ENCODE data around the gene FOXJ1. TPM values are rescaled to one million over a fixed set of nuclear protein-coding genes. Genes with fewer than 3 reads are reported as not detected.

Gene FOXJ1
- total and polyA plus RNA-seq, 2 of the 13 experiments (the other 11 are each of a cell fraction or from before 2014, with no cell fraction given), result 0.98 to 1.6 TPM

- peaks cover 0 to 12% of the 10 kb centered on the region in 2 experiments; a peak in 3 of 5 replicates for H3K27me3 ChIP-seq (ENCODE audit: control insufficient read depth in 1 of 2, insufficient read depth in 2 of 2, low read length in 2 of 2)
- no peak for ATAC-seq
- no peaks in the 10 kb centered on the region for H3K79me2 ChIP-seq (ENCODE audit: insufficient read depth, low read length)
- peaks cover 25% of the 10 kb centered on the region for H3K4me1 ChIP-seq (ENCODE audit: insufficient read depth, low read length)
- no peak overlapping the region for H2AFZ ChIP-seq (ENCODE audit: low read length)
- intact Hi-C loops (cut with micrococcal nuclease; ENCODE audit: unreplicated experiment), result no loop called here
- ChIA-PET CTCF (ENCODE audit: low intra/inter-chr PET ratio, low total read pairs) (no interaction called here), POLR2A (no interaction called here)
- TF ChIP-seq ZNF10 (CRISPR knock-in tag; IDR thresholded peaks at IDR 0.05; ENCODE audit: borderline replicate concordance, low read depth), result no peak
- no peak for TF ChIP-seq FOXA1 (IDR thresholded peaks at IDR 0.05)
- TF ChIP-seq FOXA1 (CRISPR knock-in tag; IDR thresholded peaks at IDR 0.05), result no peak
- no peak for TF ChIP-seq ZNF484 (CRISPR knock-in tag; IDR thresholded peaks at IDR 0.05; ENCODE audit: borderline replicate concordance, low read depth)
- no peak for TF ChIP-seq ZNF468 (CRISPR knock-in tag; IDR thresholded peaks at IDR 0.05)
- no peak for TF ChIP-seq FOXJ3 (CRISPR knock-in tag; IDR thresholded peaks at IDR 0.05; ENCODE audit: borderline replicate concordance)
- TF ChIP-seq HES4 (CRISPR knock-in tag; IDR thresholded peaks at IDR 0.05; ENCODE audit: borderline replicate concordance), result no peak
- no peaks in the 10 kb centered on the region for H4K20me1 ChIP-seq (ENCODE audit: insufficient read depth, low read length)
- no TSS peak for BruUV-seq (replicated peaks)
- no peak overlapping the region for H3K27ac ChIP-seq (ENCODE audit: extremely low read length, insufficient read depth, low read length)
- in situ Hi-C loops (cut with HindIII; ENCODE audit: extremely low pct_ligation_motif_present, low pct_unique_long_range_greater_than_20kb), result loop anchor here (5.0 kb wide), 1 partner anchor 37 kb away; no protein-coding TSS in a partner anchor
- no peak overlapping the region for H3K9ac ChIP-seq (ENCODE audit: insufficient read depth, low read depth, low read length)
- WGBS (ENCODE audit: low lambda C conversion rate), result 55% methylated on average over 9 of the region's 9 CpGs
- no peaks in the 10 kb centered on the region for H3K9me3 ChIP-seq (ENCODE audit: low read length)
- no peak for DNase-seq (ENCODE audit: low spot score)
- no peak overlapping the region for H3K4me2 ChIP-seq (ENCODE audit: low read depth, low read length)
- FAIRE-seq, result no peak
- no peak overlapping the region for H3K4me3 ChIP-seq (replicated peaks in 1 of 3; ENCODE audit: insufficient read depth in 1 of 3, low read depth in 2 of 3, low read length in 3 of 3)
- H3K36me3 ChIP-seq (replicated peaks in 1 of 2; ENCODE audit: control insufficient read depth in 1 of 2, insufficient read depth in 2 of 2, low read length in 2 of 2), result no peaks in the 10 kb centered on the region
These were observed 18.1 kb upstream of the FOXJ1 start for GRCh38 chr17:76159157-76159556.

DNA sequence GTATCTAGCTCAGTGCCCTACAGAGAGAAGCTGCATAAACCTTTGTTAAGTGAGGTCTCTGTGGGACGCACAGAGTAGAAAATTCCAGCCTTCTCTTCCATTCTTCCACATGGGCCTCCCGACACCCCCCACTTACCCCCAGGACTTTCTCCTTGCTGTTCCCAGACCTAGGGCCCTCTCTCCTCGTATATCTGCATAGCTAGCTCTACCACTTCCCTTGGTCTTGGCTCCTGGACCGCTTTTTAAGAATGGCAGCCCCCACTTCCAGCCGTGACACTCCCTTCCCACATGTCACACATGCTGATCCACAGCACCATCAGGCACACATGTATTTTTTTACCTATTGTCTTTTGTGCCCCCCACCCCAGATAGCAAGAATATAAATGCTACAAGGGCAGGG lies 16.7 kb upstream of the FOXJ1 start:
- intact Hi-C loops (cut with micrococcal nuclease; ENCODE audit: unreplicated experiment), result no loop called here
- H3K9ac ChIP-seq (ENCODE audit: insufficient read depth, low read depth, low read length), result no peak overlapping the region
- BruUV-seq (replicated peaks), result no TSS peak
- FAIRE-seq (no peak), ATAC-seq (no peak), DNase-seq (ENCODE audit: low spot score) (no peak)
- 45% methylated on average over 5 of the region's 5 CpGs for WGBS (ENCODE audit: low lambda C conversion rate)
- ChIA-PET CTCF (ENCODE audit: low intra/inter-chr PET ratio, low total read pairs) (no interaction called here), POLR2A (no interaction called here)
- no peak overlapping the region for H2AFZ ChIP-seq (ENCODE audit: low read length)
- no peak overlapping the region for H3K4me2 ChIP-seq (ENCODE audit: low read depth, low read length)
- in situ Hi-C loops (cut with HindIII; ENCODE audit: extremely low pct_ligation_motif_present, low pct_unique_long_range_greater_than_20kb), result loop anchor here (5.0 kb wide), 1 partner anchor 35 kb away; no protein-coding TSS in a partner anchor
- no peaks in the 10 kb centered on the region for H3K79me2 ChIP-seq (ENCODE audit: insufficient read depth, low read length)
- no peaks in the 10 kb centered on the region for H4K20me1 ChIP-seq (ENCODE audit: insufficient read depth, low read length)
- no peaks in the 10 kb centered on the region for H3K36me3 ChIP-seq (replicated peaks in 1 of 2; ENCODE audit: control insufficient read depth in 1 of 2, insufficient read depth in 2 of 2, low read length in 2 of 2)
- H3K4me3 ChIP-seq (replicated peaks in 1 of 3; ENCODE audit: insufficient read depth in 1 of 3, low read depth in 2 of 3, low read length in 3 of 3), result no peak overlapping the region
- peaks cover 32% of the 10 kb centered on the region for H3K4me1 ChIP-seq (ENCODE audit: insufficient read depth, low read length)
- H3K27ac ChIP-seq (ENCODE audit: extremely low read length, insufficient read depth, low read length), result no peak overlapping the region
- peaks cover 0 to 12% of the 10 kb centered on the region in 2 experiments; a peak in 2 of 5 replicates for H3K27me3 ChIP-seq (ENCODE audit: control insufficient read depth in 1 of 2, insufficient read depth in 2 of 2, low read length in 2 of 2)
- no peaks in the 10 kb centered on the region for H3K9me3 ChIP-seq (ENCODE audit: low read length)
- TF ChIP-seq, protein P1, sequence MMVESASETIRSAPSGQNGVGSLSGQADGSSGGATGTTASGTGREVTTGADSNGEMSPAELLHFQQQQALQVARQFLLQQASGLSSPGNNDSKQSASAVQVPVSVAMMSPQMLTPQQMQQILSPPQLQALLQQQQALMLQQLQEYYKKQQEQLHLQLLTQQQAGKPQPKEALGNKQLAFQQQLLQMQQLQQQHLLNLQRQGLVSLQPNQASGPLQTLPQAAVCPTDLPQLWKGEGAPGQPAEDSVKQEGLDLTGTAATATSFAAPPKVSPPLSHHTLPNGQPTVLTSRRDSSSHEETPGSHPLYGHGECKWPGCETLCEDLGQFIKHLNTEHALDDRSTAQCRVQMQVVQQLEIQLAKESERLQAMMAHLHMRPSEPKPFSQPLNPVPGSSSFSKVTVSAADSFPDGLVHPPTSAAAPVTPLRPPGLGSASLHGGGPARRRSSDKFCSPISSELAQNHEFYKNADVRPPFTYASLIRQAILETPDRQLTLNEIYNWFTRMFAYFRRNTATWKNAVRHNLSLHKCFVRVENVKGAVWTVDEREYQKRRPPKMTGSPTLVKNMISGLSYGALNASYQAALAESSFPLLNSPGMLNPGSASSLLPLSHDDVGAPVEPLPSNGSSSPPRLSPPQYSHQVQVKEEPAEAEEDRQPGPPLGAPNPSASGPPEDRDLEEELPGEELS (CRISPR knock-in tag; IDR thresholded peaks at IDR 0.05), result no peak
- no peak for TF ChIP-seq NR3C1 (CRISPR knock-in tag; IDR thresholded peaks at IDR 0.05)
- TF ChIP-seq, protein P2, sequence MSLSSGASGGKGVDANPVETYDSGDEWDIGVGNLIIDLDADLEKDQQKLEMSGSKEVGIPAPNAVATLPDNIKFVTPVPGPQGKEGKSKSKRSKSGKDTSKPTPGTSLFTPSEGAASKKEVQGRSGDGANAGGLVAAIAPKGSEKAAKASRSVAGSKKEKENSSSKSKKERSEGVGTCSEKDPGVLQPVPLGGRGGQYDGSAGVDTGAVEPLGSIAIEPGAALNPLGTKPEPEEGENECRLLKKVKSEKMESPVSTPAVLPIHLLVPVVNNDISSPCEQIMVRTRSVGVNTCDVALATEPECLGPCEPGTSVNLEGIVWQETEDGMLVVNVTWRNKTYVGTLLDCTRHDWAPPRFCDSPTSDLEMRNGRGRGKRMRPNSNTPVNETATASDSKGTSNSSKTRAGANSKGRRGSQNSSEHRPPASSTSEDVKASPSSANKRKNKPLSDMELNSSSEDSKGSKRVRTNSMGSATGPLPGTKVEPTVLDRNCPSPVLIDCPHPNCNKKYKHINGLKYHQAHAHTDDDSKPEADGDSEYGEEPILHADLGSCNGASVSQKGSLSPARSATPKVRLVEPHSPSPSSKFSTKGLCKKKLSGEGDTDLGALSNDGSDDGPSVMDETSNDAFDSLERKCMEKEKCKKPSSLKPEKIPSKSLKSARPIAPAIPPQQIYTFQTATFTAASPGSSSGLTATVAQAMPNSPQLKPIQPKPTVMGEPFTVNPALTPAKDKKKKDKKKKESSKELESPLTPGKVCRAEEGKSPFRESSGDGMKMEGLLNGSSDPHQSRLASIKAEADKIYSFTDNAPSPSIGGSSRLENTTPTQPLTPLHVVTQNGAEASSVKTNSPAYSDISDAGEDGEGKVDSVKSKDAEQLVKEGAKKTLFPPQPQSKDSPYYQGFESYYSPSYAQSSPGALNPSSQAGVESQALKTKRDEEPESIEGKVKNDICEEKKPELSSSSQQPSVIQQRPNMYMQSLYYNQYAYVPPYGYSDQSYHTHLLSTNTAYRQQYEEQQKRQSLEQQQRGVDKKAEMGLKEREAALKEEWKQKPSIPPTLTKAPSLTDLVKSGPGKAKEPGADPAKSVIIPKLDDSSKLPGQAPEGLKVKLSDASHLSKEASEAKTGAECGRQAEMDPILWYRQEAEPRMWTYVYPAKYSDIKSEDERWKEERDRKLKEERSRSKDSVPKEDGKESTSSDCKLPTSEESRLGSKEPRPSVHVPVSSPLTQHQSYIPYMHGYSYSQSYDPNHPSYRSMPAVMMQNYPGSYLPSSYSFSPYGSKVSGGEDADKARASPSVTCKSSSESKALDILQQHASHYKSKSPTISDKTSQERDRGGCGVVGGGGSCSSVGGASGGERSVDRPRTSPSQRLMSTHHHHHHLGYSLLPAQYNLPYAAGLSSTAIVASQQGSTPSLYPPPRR (CRISPR knock-in tag; IDR thresholded peaks at IDR 0.05; ENCODE audit: borderline replicate concordance), result no peak
- no peak for TF ChIP-seq ZNF777 (CRISPR knock-in tag; IDR thresholded peaks at IDR 0.05)
